Measurements from ENCODE around the gene DIPK1B. TPM values are rescaled to one million over a fixed set of nuclear protein-coding genes. Genes with fewer than 3 reads are reported as not detected.
A peak's percentile ranks its signal among the peaks of the same experiment; 100 is the strongest.

DIPK1B gene
- total and polyA plus RNA-seq, 2 donors (not counting 3 experiments of a cell fraction or from before 2014, with no cell fraction given), result 253 to 441 TPM

DNA sequence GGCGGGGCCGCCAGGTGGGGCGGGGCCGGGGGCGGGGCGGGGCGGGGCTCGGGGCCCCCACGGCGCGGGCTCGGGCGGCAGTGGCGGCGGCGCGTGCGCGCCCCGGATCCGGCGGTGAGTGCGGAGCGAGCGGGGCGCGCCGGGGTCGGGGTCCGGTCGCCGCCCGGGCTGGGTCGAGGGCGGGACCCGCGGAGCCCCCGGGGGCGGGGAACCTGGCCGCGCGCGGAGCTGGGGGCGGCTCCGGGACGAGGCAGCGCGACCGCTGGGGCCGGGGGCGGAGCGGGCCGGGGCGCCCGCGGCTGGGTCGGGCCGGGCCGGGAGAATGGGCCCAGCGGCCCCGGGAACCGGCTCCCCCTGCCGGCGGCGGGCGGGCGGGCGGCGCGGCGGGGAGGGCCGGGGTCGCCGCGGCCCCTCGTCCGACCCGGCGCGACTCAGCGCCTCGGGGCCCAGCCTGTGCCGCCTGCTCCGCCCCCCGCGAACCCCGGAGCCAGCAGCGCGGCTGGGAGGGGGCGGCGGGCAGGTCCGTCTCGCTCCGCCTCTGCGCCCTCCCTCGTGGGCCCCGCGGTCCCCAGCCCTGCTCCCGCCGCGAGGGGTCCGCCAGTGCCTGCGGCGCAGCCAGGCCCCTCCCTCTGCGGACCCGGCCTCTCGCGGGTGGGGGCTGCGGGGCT, 46.5 kb upstream of the DIPK1B start:
- dilution Hi-C loops (cut with MboI; ENCODE audit: extremely low pct_ligation_motif_present, low sequenced_read_pairs), result no loop called here
- FAIRE-seq, result no peak
- peaks cover 31% of the 10 kb centered on the region for H3K4me1 ChIP-seq (ENCODE audit: control insufficient read depth, extremely low read depth, insufficient read depth, low read length)
- no peak overlapping the region for H3K27ac ChIP-seq (ENCODE audit: insufficient read depth, low read depth, low read length)
- no peaks in the 10 kb centered on the region for H3K9me3 ChIP-seq (replicated peaks; ENCODE audit: control insufficient read depth, insufficient read depth, low read length)
- intact Hi-C loops (cut with micrococcal nuclease), result loop anchor here (1.0 kb wide), 1 partner anchor 10 kb away; no protein-coding TSS in a partner anchor
- peaks cover 31 to 60% of the 10 kb centered on the region in 2 experiments for H3K36me3 ChIP-seq (ENCODE audit: control insufficient read depth in 2 of 2, extremely low read depth in 1 of 2, insufficient read depth in 2 of 2, low read length in 2 of 2)
- peak overlapping the region; percentile 79 for H3K9ac ChIP-seq (replicated peaks; ENCODE audit: extremely low read depth, insufficient read depth, low read length)
- H2AFZ ChIP-seq (ENCODE audit: low read depth, low read length), result no peak overlapping the region
- TF ChIP-seq GATA2 (IDR thresholded peaks at IDR 0.05; ENCODE audit: insufficient read depth, insufficient read length, low read depth, low read length) (no peak), JUN (IDR thresholded peaks at IDR 0.05; ENCODE audit: borderline replicate concordance, insufficient read depth, insufficient read length, low read depth) (no peak), POLR2AphosphoS5 (IDR thresholded peaks at IDR 0.05; ENCODE audit: insufficient read depth, low read depth, low read length) (peak; percentile 96), MYC (IDR thresholded peaks at IDR 0.05; ENCODE audit: low read depth, low read length) (no peak), POLR2A (IDR thresholded peaks at IDR 0.05; ENCODE audit: low read depth, low read length) (peak; percentile 86), FOS (IDR thresholded peaks at IDR 0.05; ENCODE audit: borderline replicate concordance, insufficient read depth, low read length) (no peak), EZH2 (IDR thresholded peaks at IDR 0.05; ENCODE audit: borderline replicate concordance, low read depth, low read length, severe bottlenecking) (no peak)
- TF ChIP-seq, protein P1, sequence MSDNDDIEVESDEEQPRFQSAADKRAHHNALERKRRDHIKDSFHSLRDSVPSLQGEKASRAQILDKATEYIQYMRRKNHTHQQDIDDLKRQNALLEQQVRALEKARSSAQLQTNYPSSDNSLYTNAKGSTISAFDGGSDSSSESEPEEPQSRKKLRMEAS (IDR thresholded peaks at IDR 0.05; ENCODE audit: insufficient read depth, insufficient read length), result no peak
- TF ChIP-seq, protein P2, sequence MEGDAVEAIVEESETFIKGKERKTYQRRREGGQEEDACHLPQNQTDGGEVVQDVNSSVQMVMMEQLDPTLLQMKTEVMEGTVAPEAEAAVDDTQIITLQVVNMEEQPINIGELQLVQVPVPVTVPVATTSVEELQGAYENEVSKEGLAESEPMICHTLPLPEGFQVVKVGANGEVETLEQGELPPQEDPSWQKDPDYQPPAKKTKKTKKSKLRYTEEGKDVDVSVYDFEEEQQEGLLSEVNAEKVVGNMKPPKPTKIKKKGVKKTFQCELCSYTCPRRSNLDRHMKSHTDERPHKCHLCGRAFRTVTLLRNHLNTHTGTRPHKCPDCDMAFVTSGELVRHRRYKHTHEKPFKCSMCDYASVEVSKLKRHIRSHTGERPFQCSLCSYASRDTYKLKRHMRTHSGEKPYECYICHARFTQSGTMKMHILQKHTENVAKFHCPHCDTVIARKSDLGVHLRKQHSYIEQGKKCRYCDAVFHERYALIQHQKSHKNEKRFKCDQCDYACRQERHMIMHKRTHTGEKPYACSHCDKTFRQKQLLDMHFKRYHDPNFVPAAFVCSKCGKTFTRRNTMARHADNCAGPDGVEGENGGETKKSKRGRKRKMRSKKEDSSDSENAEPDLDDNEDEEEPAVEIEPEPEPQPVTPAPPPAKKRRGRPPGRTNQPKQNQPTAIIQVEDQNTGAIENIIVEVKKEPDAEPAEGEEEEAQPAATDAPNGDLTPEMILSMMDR (IDR thresholded peaks at IDR 0.05; ENCODE audit: extremely low read depth in 1 of 2, insufficient read depth in 1 of 2, low read depth in 1 of 2, low read length in 2 of 2), result no peak
- ChIA-PET POLR2A (interaction anchor here (1.6 to 9.9 kb wide), 2 partner anchors 10 to 19 kb away, joined by 9 to 161 read pairs; no protein-coding TSS in a partner anchor), CTCF (interaction anchor here (1.2 to 7.2 kb wide), 2 partner anchors 9 to 20 kb away, joined by 5 to 90 read pairs; no protein-coding TSS in a partner anchor)
- H4K20me1 ChIP-seq (replicated peaks; ENCODE audit: control insufficient read depth, extremely low read depth, insufficient read depth, low read length), result no peaks in the 10 kb centered on the region
- H3K79me2 ChIP-seq (ENCODE audit: control insufficient read depth, insufficient read depth, low read length), result peaks cover 82% of the 10 kb centered on the region
- BruUV-seq (replicated peaks), result no TSS peak
- H3K9me1 ChIP-seq (replicated peaks; ENCODE audit: control insufficient read depth, extremely low read depth, insufficient read depth, low read length), result no peaks in the 10 kb centered on the region
- no peak for DNase-seq (ENCODE audit: low read depth, low spot score)
- no peak overlapping the region for H3K4me2 ChIP-seq (ENCODE audit: insufficient read depth, low read length)
- no peaks in the 10 kb centered on the region for H3K27me3 ChIP-seq (ENCODE audit: control insufficient read depth in 2 of 2, insufficient read depth in 2 of 2, low read length in 2 of 2)
- peak overlapping the region in 1 of 3 experiments; percentile 83 for H3K4me3 ChIP-seq (replicated peaks in 1 of 3; ENCODE audit: insufficient read depth in 1 of 3, low read depth in 1 of 3, low read length in 3 of 3)
